Right lobe of liver (tissue), 4 donors: ENCODE data around the gene LHX2.

ENCODE experiments used
- POLR2A ChIP-seq: fragments of 450-650 bp; IDR thresholded peaks from one replicate; pipeline ENCODE4 v1.6.1; 2017; ENCODE audit warnings: antibody characterized with exemption, mild to moderate bottlenecking
- TF ChIP-seq, protein P1 (sequence below), 4 donors: fragments of 200-600 bp in 3 of 4; fragments of 450-650 bp in 1 of 4; IDR thresholded peaks; one replicate each; pipeline versions ENCODE4 v1.5.1 to v1.8.0; 2016 to 2022; ENCODE audit warnings: antibody characterized with exemption in 4 of 4, mild to moderate bottlenecking in 2 of 4
- donor health status: DM: no; HTN: no; CAD: no.
- donor health status: DM: no; HTN: no; CAD: no.
- donor health status: DM: no; HTN: yes; CAD: no.

- TF ChIP-seq, protein P1, sequence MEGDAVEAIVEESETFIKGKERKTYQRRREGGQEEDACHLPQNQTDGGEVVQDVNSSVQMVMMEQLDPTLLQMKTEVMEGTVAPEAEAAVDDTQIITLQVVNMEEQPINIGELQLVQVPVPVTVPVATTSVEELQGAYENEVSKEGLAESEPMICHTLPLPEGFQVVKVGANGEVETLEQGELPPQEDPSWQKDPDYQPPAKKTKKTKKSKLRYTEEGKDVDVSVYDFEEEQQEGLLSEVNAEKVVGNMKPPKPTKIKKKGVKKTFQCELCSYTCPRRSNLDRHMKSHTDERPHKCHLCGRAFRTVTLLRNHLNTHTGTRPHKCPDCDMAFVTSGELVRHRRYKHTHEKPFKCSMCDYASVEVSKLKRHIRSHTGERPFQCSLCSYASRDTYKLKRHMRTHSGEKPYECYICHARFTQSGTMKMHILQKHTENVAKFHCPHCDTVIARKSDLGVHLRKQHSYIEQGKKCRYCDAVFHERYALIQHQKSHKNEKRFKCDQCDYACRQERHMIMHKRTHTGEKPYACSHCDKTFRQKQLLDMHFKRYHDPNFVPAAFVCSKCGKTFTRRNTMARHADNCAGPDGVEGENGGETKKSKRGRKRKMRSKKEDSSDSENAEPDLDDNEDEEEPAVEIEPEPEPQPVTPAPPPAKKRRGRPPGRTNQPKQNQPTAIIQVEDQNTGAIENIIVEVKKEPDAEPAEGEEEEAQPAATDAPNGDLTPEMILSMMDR (IDR thresholded peaks at IDR 0.05), result no peak
- no peak for TF ChIP-seq POLR2A
Measured at GRCh38 chr9:123990427-123990826, 21.1 kb upstream of the LHX2 start.
